HG03558 (cell line): ENCODE results near the gene FGF23.

Experiments used
- ATAC-seq: cut with Tn5 transposase; IDR thresholded peaks from one replicate; pipeline ENCODE4 v1.9.1; 2021; ENCODE audit warnings: moderate number of reproducible peaks; ENCODE audit not compliant: unreplicated experiment; ENCODE audit errors: extremely low read depth

FGF23 gene

DNA sequence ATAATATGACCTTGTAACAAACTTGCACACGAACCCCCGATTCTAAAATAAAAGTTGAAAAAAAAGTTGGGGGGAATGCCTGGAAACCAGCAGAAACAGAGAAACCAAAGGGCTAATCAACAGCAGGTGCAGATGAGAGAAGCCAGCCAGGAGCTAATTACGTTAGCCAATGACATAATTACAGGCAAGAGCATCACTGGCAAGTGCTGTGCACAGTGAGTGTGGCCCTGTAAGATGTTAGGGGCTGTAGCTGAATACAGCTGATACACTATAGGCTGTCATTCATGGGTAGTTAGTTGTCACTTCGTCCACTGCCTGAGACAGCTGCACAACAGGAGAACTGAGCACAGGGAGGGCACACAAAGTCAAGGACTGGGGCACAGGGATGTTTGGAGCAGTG is 7.3 kb upstream of the FGF23 start:
- ATAC-seq, result no peak

DNA sequence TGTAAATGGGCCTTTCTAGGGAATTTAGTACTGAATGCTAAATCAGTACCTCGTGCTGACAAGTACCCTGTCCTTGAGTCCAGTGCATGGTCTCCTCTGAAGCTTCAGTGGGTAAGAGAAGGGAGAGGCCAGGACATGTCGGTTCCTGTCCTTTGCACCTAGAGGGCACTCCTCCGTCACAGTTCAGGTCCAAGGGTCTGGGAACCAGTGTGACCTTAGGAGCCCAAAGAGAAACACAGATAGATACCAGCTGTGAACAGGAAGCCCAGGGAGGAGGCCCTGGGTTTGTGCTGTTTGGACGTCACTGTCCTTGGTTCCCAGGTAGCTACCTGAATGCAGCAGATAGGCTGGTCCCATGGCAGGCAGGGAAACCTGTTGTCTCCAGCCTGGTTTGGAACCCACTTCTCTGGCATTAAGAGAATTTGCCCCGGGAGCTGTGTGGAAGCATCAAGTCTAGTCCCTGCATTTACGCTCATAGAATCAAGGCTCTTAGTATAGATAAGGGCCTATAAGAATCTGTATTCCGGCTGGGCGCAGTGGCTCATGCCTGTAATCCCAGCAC is 3.9 kb upstream of the FGF23 start:
- no peak for ATAC-seq

DNA sequence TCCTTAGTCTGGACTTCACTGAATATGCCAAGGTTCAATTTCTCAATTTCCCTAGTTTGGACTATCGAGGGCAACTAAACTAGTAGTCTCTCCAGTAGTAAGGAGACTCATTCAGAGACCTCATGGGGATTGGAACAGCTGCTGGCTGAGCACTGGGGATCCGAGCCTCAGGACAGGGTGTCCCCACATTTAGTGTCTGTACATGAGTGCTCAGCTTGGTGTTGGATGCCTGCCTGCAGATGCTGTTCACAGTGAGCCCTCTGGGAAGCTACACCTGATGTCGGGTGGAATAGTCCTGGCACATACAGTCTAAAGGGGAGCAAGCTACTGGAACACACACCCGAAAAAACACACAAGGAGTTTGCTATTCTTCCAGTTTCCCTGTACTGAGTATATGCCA is 820 bp upstream of the FGF23 start:
- no peak for ATAC-seq

DNA sequence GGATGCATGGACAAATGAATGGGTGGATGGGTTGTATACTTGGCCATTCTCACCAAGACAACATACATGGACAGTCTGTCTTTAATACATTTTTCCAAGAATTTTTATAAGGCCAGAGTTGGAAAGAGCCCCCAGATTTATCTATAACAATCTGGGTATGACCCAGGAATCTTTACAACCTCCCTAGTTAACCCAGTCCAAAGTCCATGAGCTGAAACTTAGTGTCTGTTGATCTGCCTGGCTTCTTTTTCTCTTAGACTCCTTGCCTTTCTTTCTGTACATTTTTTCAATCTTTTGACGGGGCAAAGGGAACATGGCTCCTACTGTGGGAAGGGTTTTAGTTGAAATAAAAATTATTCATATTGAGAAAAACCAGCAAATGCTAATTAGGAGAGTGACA is 740 bp downstream of the FGF23 start:
- ATAC-seq, result no peak

DNA sequence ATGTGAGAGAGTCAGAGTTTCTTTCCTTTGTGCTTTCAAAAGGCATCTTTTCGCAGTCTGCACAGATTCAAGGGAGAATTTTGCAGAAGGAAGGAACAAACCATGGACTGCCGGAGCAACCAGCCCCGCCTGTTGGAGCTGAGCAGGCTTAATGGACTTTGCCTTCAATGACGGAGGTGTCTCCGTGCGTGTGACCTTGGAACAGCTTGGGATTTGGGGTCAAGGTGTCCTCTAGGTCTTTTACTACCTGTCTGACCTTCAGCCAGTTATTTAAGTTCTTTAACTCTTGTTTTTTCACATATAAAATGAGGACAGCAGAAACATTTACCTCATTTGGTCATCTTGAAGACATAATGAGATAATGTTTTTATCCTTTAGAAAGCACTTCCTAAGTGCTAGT is 4.1 kb downstream of the FGF23 start:
- no peak for ATAC-seq

DNA sequence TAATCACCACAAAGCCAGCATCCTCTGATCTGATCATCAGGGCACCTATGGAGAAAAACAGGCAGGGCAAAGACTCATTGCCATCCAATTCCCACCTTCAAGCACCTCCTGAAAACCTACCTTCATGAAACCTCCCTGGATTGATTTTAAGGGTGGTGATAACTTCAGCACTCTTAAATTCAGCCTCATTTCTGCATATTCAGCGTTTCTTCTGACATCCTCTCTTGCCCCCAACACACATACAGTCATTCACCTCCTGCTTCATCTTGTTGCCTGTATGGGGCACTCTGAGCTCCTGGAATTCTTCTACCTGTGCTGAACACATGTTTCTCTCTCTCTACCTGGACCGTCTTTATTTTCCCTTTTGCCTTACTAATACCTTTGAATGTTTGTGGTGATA is 6.9 kb downstream of the FGF23 start:
- no peak for ATAC-seq

DNA sequence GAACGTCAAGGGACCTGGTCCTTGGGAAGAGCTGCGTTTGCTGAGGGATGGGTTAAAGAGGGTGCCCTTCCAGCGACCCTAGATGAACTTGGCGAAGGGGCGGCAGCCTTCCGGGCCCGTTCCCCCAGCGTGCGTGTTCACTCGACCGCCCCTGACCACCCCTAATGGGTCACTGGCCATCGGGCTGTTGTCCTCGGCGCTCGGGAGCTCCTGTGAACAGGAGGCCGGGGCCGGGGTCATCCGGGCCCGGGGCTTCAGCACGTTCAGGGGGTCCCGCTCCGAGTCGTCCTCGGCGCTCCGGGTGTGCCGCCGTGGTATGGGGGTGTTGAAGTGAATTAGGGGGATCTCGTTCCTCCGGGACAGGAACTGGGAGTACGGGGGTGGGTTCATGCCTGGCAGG is 9.2 kb downstream of the FGF23 start:
- ATAC-seq, result no peak

DNA sequence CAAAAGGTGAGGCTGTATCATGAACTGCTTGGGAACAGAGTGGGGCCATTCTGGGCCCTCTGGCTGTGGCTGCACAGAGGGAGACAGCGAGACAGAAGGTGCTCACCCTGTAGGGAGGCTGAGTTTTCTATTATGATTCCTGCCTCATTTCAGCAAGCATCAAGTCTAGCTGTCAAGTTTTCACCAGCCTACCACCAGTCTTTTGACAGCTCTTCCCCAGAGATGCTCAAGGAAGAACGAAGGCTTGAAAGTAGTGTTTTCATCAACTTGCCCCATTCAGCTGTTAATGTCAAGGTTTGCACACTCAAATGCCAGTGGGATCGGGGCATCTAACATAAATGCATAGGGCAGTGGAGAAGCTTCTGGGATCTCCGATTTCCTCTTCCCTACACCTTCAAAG is 10.0 kb downstream of the FGF23 start:
- no peak for ATAC-seq

DNA sequence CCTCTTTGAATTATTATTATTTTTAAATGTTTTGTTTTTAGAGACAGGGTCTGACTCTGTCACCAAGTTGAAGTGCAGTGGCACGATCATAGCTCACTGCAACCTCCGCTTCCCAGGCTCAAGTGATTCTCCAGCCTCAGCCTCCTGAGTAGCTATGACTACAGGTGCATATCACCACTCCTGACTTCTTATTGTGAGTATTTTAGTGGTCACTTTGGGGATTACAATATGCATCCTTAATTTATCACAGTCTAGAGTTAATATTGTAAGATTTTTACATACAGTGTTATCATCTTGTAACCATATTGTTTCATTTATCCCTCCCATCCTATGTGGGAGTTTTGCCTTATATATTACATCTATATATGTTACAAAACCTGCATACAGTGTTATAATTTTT is 13.4 kb downstream of the FGF23 start:
- no peak for ATAC-seq

DNA sequence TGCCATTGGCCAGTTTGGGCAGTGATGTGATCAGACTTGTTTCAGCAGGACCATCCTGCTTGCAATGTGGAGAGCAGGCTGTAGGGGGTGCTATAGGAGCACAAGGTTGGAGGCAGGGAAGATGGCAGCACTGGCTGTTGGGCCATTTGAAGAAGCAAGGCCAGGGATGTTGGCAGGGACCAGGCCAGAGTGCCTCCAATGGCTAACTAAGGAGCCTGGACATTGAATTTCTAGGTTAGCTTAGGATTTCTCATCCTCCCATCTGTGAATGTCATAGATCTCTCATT is 23.5 kb downstream of the FGF23 start:
- no peak for ATAC-seq

DNA sequence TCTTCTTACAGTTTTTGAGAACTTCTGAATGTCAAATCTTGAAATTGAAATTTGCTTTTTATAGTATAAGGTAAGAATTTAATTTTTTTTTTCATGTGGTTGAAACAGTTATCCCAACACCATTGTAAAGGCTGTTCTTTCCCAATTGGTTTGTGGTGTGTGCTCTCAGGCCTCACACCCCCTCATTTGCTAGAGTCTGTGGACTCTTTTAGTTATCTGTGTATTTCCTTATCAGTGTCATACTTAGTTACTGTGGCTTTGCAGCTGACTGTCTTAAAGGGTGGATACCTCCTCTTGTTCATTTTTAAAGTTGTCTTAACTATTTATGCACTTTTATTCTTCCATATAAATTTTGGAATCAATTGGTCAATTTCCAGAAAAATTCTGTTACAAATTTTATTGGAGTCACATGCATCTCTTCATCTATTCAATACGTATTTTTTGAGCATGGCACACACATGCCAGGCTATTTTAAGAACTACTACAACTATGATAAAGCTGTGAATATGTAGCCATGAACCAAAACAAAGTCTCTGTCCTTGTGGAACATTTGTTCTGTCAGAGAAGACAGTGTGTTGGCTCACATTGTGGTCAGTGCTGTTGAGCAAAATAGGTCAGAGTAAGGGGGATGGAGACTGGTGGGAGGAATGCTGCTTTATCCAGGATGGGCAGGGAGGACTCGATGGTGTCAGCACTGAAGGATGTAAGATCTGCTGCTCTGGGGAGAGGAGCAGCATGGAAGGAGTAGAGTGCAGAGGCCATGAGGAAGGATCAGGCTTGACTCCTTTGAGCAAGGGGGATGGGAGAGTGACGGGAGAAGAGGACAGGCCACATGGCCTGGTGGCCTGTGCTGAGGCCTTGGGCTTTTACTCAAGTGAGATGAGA is 24.1 kb downstream of the FGF23 start:
- no peak for ATAC-seq

DNA sequence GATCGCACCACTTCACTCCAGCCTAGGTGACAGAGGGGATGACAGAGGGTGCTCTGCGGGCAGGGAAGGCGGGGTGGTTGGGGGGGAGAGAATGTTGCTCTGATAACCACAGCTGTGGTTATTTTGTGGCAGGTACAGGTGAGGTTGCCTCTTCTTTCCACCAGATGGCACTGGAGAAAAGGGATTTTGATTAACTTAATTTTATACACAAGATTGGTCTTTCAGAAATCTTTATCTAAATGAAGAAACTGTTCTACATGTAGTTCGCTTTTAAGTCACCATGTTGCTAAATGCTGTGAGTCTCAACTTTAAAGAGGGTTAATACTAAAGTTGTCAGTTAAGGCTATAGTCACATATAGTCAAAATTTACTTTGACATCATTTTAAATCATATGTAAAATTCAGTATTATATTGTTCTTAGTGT is 25.7 kb downstream of the FGF23 start:
- ATAC-seq, result no peak

DNA sequence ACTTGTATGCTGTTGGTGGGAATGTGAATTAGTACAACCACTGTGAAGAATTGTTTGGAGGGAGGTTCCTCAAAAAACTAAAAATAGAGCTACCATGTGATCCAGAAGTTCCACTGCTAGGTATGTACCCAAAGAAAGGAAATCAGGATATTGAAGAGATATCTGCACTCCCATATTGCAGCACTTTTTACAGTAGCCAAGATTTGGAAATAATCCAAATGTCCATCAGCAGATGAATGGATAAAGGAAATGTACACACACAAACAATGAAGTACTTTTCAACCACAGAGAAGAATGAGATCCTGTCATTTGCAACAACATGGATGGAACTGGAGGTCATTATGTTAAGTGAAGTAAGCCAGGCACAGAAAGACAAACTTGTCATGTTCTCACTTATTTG is 32.6 kb downstream of the FGF23 start:
- no peak for ATAC-seq

DNA sequence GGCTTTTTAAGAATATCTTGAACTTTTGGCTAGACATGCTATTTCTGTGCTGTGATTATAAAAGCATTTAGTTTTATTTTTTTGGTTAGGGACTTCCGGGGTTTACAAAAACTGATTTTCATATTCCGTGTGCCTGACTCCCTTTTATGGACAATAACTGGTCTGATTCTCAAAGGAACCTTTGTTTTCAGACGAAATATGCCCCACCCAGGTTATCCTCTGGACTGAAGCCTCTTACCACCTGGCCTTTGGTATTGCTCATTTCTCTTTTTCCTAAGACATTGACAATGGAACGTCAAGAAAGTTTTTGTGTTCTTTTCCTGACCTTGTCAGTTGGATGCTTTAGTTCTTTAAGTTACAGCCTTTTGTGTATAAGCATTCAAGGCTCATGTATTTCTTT is 47.7 kb downstream of the FGF23 start:
- ATAC-seq, result no peak

DNA sequence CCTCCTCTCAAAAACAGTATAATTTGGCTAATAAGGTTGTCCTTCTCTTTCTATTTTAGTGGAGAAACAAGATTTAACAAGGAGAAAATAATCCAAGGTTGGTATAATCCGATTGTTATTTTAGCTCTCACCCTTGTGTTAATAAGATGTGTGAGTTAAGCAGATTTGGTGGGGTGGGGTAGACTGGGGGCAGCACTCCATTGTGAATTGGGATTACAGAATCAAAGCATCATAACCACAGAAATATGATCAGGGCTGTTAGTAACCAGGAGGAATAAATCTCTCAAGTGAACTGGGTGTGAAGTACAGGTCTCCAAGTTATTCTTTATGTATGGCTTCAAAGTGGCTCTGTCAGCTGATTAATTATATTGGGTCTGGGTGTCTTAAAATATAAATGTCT is 48.3 kb downstream of the FGF23 start:
- no peak for ATAC-seq

DNA sequence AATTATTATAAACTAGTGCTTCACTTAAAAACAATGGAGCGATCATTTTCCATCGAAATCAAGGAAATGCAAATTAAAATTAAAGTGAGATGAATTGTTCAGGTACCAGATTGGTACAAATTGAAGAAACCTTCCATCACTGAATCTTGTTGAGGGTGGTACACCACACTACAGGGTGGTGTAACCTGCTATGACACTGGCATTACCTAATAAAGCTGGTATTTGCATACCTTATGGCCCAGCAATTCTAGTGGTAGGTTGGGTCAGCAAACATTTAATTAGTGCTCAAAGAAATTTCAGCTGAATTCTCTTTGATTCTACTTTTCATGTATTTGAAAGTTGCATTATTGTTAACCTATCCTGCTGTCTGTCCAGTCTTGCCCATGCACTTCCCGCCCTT is 49.3 kb downstream of the FGF23 start:
- ATAC-seq, result no peak

DNA sequence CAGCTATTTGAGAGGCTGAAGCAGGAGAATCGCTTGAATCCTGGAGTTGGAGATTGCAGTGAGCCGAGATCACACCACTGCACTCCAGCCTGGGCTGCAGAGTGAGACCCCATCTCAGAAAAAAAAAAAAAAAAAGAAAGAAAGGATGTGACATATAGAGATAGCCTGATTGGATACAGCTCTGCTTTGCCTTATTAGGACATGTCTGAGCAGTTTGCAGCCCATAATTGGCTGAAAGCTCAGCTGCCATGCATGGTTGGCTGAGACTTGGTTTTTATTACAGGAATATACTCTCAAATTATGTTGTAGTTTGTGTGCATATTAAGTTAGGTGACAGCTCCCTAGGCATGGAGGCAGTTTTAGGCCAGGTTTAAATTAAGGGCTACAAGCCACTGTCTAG is 52.2 kb downstream of the FGF23 start:
- ATAC-seq, result no peak

DNA sequence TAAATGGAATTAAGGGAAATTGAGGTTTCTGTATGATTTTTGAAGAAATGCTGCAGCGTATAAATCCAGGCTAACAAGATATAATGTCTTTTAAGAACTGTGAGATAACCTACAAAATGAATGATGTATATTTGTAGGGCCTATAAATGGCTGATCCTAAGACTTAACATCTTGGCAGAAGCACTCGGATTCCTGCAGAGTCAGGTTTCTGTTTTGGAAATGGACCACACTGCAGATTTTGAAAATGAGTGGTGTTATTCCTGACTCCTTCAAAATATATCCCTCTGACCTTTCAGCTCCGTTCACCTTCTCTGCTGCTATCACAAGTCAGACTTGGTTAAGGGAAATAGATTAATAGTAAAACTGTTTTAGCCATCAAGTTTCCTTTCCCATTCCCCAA is 53.5 kb downstream of the FGF23 start:
- no peak for ATAC-seq

DNA sequence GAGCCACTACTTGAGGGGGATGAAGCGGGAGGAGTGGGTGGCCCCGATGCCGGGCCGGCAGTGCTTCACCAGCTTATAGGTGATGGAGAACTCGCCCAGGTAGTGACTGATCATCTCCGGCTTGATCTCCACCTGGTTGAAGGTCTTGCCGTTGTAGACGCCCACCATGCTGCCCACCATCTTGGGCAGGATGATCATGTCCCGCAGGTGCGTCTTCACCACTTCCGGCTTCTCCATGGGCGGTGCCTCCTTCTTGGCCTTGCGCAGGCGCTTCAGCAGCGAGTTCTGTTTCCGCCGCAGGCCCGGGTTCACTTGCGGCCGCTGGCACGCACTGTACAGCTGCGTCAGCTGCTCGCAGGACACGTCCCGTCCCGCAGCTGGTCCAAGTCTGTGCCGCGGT is 55.1 kb downstream of the FGF23 start:
- ATAC-seq, result no peak

DNA sequence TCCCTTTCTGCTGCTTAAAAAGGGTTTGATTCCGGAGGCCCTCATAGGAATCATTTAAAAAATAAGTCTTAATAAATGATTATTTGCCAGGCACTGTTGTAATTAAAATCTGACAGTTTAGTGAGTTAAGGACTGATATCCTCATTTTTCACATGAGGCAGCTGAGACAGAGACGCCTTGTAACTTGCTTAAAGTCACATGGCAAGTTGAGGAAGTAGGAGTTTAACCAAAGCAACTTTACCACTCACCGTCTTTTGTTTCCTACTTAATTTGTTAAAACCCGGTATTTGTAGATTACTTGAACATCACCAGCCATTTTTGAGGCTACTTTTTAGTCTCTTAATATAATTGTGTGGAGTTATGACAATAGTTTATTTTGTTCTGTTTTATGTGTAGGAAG is 56.1 kb downstream of the FGF23 start:
- ATAC-seq, result no peak

DNA sequence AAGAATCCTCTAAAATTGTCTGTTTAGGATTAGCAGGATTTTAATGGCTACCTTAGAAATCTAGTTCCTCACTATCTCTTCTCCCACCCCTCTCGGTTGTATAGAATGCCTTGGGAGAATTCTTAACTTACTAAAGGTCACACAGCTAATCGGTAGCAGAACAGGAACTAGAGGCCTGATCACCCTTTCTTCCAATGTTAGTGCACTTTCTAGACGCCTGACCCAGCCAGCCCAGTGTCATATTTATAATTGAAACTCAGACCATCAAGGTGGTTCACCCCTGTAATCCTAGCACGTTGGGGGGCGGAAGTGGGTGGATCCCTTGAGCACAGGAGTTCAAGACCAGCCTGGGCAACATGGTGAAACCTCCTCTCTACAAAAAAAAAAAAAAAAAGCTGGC is 56.8 kb downstream of the FGF23 start:
- ATAC-seq, result no peak
